Measurements from ENCODE around the gene NTRK1.
A peak's percentile ranks its signal among the peaks of the same experiment; 100 is the strongest.

NTRK1 gene

DNA sequence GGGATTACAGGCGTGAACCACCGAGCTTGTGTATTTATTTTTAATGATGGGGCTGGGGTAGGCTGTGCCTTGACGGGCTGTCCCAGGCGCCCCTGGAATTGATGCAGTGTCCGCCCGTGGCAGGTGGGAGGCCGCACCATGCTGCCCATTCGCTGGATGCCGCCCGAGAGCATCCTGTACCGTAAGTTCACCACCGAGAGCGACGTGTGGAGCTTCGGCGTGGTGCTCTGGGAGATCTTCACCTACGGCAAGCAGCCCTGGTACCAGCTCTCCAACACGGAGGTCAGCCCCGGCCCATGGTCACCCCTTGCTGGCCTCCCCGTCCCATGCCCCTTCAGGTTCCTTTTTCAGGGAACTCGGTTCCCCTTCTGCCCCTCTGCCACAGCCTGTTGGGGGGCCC, 19.2 kb downstream of the NTRK1 start (continued):
- no peak for TF ChIP-seq ZNF610 (tag by site-specific recombination; IDR thresholded peaks at IDR 0.05; ENCODE audit: borderline replicate concordance)
- TF ChIP-seq SP3 (tag by site-specific recombination; IDR thresholded peaks at IDR 0.05), result no peak
- no peak for TF ChIP-seq ZNF155 (tag by site-specific recombination; IDR thresholded peaks at IDR 0.05)
- no peak for TF ChIP-seq BCL11A (tag by site-specific recombination; IDR thresholded peaks at IDR 0.05; ENCODE audit: low read depth)
- TF ChIP-seq BCL11B (tag by site-specific recombination; IDR thresholded peaks at IDR 0.05; ENCODE audit: low read depth), result no peak
- TF ChIP-seq ZNF558 (tag by site-specific recombination; IDR thresholded peaks at IDR 0.05), result no peak
- TF ChIP-seq OVOL3 (tag by site-specific recombination; IDR thresholded peaks at IDR 0.05), result no peak

DNA sequence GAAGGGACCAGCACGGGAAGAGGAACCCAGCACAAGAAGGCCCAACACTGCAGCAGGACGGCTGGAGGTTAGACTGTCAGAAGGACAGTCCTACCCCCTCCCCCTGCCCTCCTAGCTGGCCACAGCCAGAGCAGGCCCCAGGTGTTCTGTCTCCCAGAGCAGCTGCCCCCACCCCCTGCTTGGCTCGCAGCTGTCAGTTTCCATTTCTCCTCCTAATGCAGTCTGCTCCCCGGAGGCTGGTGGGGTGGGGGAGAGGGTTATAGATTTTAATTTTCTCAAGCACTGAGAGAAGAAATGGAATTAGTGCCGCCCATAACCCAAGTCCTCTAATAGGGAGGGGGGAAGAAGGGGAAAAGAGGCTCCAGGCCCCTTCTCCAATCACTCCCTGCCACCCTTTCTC, 19.8 kb downstream of the NTRK1 start:
- no peak overlapping the region for H3K27ac ChIP-seq (ENCODE audit: extremely low read depth, low read depth, low read length)
- ChIA-PET CTCF (interaction anchor here (0.7 to 6.8 kb wide), 3 partner anchors 11 to 198 kb away, joined by 3 to 37 read pairs (median 6); partner anchors contain the start of gene NTRK1), POLR2A (no interaction called here)
- H3K4me3 ChIP-seq (ENCODE audit: low read depth, low read length), result no peak overlapping the region
- H3K4me1 ChIP-seq (ENCODE audit: control insufficient read depth, insufficient read depth, low read length), result no peaks in the 10 kb centered on the region
- no peaks in the 10 kb centered on the region for H3K36me3 ChIP-seq (ENCODE audit: control insufficient read depth in 2 of 2, insufficient read depth in 1 of 2, low read length in 2 of 2)
- TF ChIP-seq ZBTB20 (tag by site-specific recombination; IDR thresholded peaks at IDR 0.05) (no peak), ZIC2 (tag by site-specific recombination; IDR thresholded peaks at IDR 0.05) (0 out of 2 replicates have a peak, but pooled peaks have one; percentile 26)
- TF ChIP-seq, protein P1, sequence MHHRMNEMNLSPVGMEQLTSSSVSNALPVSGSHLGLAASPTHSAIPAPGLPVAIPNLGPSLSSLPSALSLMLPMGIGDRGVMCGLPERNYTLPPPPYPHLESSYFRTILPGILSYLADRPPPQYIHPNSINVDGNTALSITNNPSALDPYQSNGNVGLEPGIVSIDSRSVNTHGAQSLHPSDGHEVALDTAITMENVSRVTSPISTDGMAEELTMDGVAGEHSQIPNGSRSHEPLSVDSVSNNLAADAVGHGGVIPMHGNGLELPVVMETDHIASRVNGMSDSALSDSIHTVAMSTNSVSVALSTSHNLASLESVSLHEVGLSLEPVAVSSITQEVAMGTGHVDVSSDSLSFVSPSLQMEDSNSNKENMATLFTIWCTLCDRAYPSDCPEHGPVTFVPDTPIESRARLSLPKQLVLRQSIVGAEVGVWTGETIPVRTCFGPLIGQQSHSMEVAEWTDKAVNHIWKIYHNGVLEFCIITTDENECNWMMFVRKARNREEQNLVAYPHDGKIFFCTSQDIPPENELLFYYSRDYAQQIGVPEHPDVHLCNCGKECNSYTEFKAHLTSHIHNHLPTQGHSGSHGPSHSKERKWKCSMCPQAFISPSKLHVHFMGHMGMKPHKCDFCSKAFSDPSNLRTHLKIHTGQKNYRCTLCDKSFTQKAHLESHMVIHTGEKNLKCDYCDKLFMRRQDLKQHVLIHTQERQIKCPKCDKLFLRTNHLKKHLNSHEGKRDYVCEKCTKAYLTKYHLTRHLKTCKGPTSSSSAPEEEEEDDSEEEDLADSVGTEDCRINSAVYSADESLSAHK (tag by site-specific recombination; IDR thresholded peaks at IDR 0.05), result no peak
- H3K9me3 ChIP-seq (ENCODE audit: control insufficient read depth, insufficient read depth, low read depth, low read length), result no peaks in the 10 kb centered on the region

GRCh38 chr1:156881101-156881500, 20.4 kb downstream of the NTRK1 start:
- H3K9me3 ChIP-seq (ENCODE audit: control insufficient read depth, insufficient read depth, low read depth, low read length), result no peaks in the 10 kb centered on the region
- no peak overlapping the region for H3K27ac ChIP-seq (ENCODE audit: extremely low read depth, low read depth, low read length)
- H3K4me3 ChIP-seq (ENCODE audit: low read depth, low read length), result no peak overlapping the region
- H3K4me1 ChIP-seq (ENCODE audit: control insufficient read depth, insufficient read depth, low read length), result no peaks in the 10 kb centered on the region
- TF ChIP-seq ZSCAN23 (tag by site-specific recombination; IDR thresholded peaks at IDR 0.05), result no peak
- TF ChIP-seq MYNN (tag by site-specific recombination; IDR thresholded peaks at IDR 0.05; ENCODE audit: borderline replicate concordance), result no peak
- no peak for TF ChIP-seq ZNF146 (tag by site-specific recombination; IDR thresholded peaks at IDR 0.05)
- no peak for TF ChIP-seq ZBTB48 (tag by site-specific recombination; IDR thresholded peaks at IDR 0.05)
- TF ChIP-seq YY2 (tag by site-specific recombination; IDR thresholded peaks at IDR 0.05), result no peak
- no peak for TF ChIP-seq ZNF223 (tag by site-specific recombination; IDR thresholded peaks at IDR 0.05)
- TF ChIP-seq REST (tag by site-specific recombination; IDR thresholded peaks at IDR 0.05), result no peak
- TF ChIP-seq ZNF76 (tag by site-specific recombination; IDR thresholded peaks at IDR 0.05; ENCODE audit: borderline replicate concordance, low read depth), result no peak
- H3K36me3 ChIP-seq (ENCODE audit: control insufficient read depth in 2 of 2, insufficient read depth in 1 of 2, low read length in 2 of 2), result no peaks in the 10 kb centered on the region
- CTCF ChIA-PET, result interaction anchor here (0.6 to 6.8 kb wide), 4 partner anchors 10 to 210 kb away, joined by 3 to 37 read pairs (median 4); partner anchors contain the start of gene NTRK1
- POLR2A ChIA-PET, result no interaction called here

Measured in HEK293 (cell line).